ENCODE data around the gene LRFN4.

LRFN4 gene

GRCh38 chr11:66855574-66856495, 1.0 kb upstream of the LRFN4 start:
- peak; percentile 100 for DNase-seq (ENCODE audit: low spot score)
- no peak for TF ChIP-seq CTCF (IDR thresholded peaks at IDR 0.05; ENCODE audit: extremely low read depth, missing control alignments)

- DNase-seq (ENCODE audit: low spot score), result peak; percentile 72
Measured at GRCh38 chr11:66857234-66857926, 516 bp downstream of the LRFN4 start.

GRCh38 chr11:66857927-66858185, 992 bp downstream of the LRFN4 start:
- no peak for TF ChIP-seq CTCF (IDR thresholded peaks at IDR 0.05; ENCODE audit: extremely low read depth, missing control alignments)
- no peak for DNase-seq (ENCODE audit: low spot score)

More at GRCh38 chr11:66857234-66857926, 516 bp downstream of the LRFN4 start:
- TF ChIP-seq CTCF (IDR thresholded peaks at IDR 0.05; ENCODE audit: extremely low read depth, missing control alignments), result no peak

GRCh38 chr11:66858186-66858938, 1.5 kb downstream of the LRFN4 start:
- no peak for TF ChIP-seq CTCF (IDR thresholded peaks at IDR 0.05; ENCODE audit: extremely low read depth, missing control alignments)
- DNase-seq (ENCODE audit: low spot score), result peak; percentile 45

GRCh38 chr11:66858939-66859685, 2.2 kb downstream of the LRFN4 start:
- DNase-seq (ENCODE audit: low spot score), result peak; percentile 49
- no peak for TF ChIP-seq CTCF (IDR thresholded peaks at IDR 0.05; ENCODE audit: extremely low read depth, missing control alignments)

GRCh38 chr11:66859686-66860448, 3.0 kb downstream of the LRFN4 start:
- no peak for TF ChIP-seq CTCF (IDR thresholded peaks at IDR 0.05; ENCODE audit: extremely low read depth, missing control alignments)

More at GRCh38 chr11:66859686-66860448, 3.0 kb downstream of the LRFN4 start:
- DNase-seq (ENCODE audit: low spot score), result peak; percentile 18

Data from GM20000 (cell line).